MM.1S (cell line): Measurements from ENCODE around the gene TMEM125.

Source experiments
- DNase-seq: peaks from one replicate; pipeline ENCODE4 v3.0.0-alpha.2; 2015
- H2AFZ ChIP-seq: fragments of 300-600 bp; sonication (generic); 2 replicates; pipeline ENCODE4 v1.6.0; 2016; ENCODE audit warnings: antibody characterized with exemption, low read length
- H3F3A ChIP-seq: fragments of 300-600 bp; sonication (generic); 2 replicates; pipeline ENCODE4 v1.6.1; 2016; ENCODE audit warnings: mild to moderate bottlenecking, antibody characterized with exemption, low read length, moderate library complexity, mixed read lengths; ENCODE audit not compliant: insufficient read depth
- H3K27ac ChIP-seq: fragments of 300-600 bp; sonication (generic); 2 replicates; pipeline ENCODE4 v1.5.1; 2016; ENCODE audit warnings: mild to moderate bottlenecking, low read length
- H3K27me3 ChIP-seq: fragments of 300-600 bp; sonication (generic); replicated peaks from 2 replicates; pipeline ENCODE4 v1.6.0; 2016; ENCODE audit warnings: low read length; ENCODE audit not compliant: insufficient read depth
- H3K36me3 ChIP-seq: fragments of 300-600 bp; sonication (generic); replicated peaks from 2 replicates; pipeline ENCODE4 v1.6.1; 2016; ENCODE audit warnings: mild to moderate bottlenecking, low read length, mixed read lengths; ENCODE audit not compliant: insufficient read depth
- H3K4me1 ChIP-seq: fragments of 300-600 bp; sonication (generic); 2 replicates; pipeline ENCODE4 v1.6.1; 2016; ENCODE audit warnings: low read length, mixed read lengths
- H3K4me2 ChIP-seq: fragments of 300-600 bp; sonication (generic); 2 replicates; pipeline ENCODE4 v1.6.0; 2016; ENCODE audit warnings: low read depth, low read length
- H3K4me3 ChIP-seq: fragments of 300-600 bp; sonication (generic); 2 replicates; pipeline ENCODE4 v1.5.1; 2016; ENCODE audit warnings: low read length, mixed read lengths
- H3K79me2 ChIP-seq: fragments of 300-600 bp; sonication (generic); 2 replicates; pipeline ENCODE4 v1.6.1; 2016; ENCODE audit warnings: mixed run types, low read length, mixed read lengths
- H3K9ac ChIP-seq: fragments of 300-600 bp; sonication (generic); 2 replicates; pipeline ENCODE4 v1.6.1; 2016; ENCODE audit warnings: low read length, mixed read lengths
- H3K9me2 ChIP-seq: fragments of 300-600 bp; sonication (generic); replicated peaks from 2 replicates; pipeline ENCODE4 v1.6.1; 2016; ENCODE audit warnings: mild to moderate bottlenecking, low read length, mixed read lengths; ENCODE audit not compliant: insufficient read depth
- H3K9me3 ChIP-seq: fragments of 300-600 bp; sonication (generic); replicated peaks from 2 replicates; pipeline ENCODE4 v1.6.1; 2016; ENCODE audit warnings: mild to moderate bottlenecking, low read length, mixed read lengths; ENCODE audit not compliant: insufficient read depth
- H4K20me1 ChIP-seq: fragments of 300-600 bp; sonication (generic); 2 replicates; pipeline ENCODE4 v1.6.1; 2016; ENCODE audit warnings: mild to moderate bottlenecking, low read length, moderate library complexity, mixed read lengths; ENCODE audit not compliant: insufficient read depth
- CTCF ChIP-seq: fragments of 300-600 bp; sonication (generic); IDR thresholded peaks from 2 replicates; pipeline ENCODE4 v1.5.1; 2016; ENCODE audit warnings: antibody characterized with exemption, low read length, mixed read lengths
- EZH2 ChIP-seq: fragments of 300-600 bp; sonication (generic); optimal IDR thresholded peaks from 2 replicates; pipeline ENCODE3; 2017; ENCODE audit warnings: low read depth, mild to moderate bottlenecking, antibody characterized with exemption, low read length, mixed read lengths
- EZH2phosphoT487 ChIP-seq: fragments of 300-600 bp; sonication (generic); IDR thresholded peaks from 2 replicates; pipeline ENCODE4 v1.6.1; 2018; ENCODE audit warnings: antibody characterized with exemption, low read length

TMEM125 gene

DNA sequence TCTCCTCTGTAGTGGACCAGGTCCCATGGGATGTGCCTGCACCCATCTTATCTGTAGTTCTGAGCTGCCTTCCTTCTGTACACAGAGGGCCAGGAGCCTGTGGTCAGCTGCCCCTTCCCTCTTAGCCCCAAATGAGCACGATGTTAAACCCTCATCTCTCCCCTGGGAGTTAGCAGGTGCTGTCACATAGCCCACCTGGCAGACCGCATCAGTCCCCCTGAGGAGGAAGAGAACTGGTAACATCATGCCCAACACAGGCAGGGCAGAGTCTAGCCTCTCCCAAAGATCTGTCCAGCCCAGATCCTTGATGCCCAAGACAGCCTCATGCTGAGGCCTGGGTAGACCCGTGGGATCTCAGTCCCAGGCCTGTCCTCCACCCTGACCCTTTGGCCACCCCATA lies 35.7 kb downstream of the TMEM125 start:
- no peak overlapping the region for H3K9ac ChIP-seq
- H3K9me3 ChIP-seq, result no peaks in the 10 kb centered on the region
- no peaks in the 10 kb centered on the region for H3K79me2 ChIP-seq
- no peaks in the 10 kb centered on the region for H4K20me1 ChIP-seq
- H3K4me3 ChIP-seq, result no peak overlapping the region
- DNase-seq, result no peak
- H3K36me3 ChIP-seq, result no peaks in the 10 kb centered on the region
- H3K27me3 ChIP-seq, result peaks cover 32% of the 10 kb centered on the region
- no peaks in the 10 kb centered on the region for H3K4me1 ChIP-seq
- no peak overlapping the region for H3K4me2 ChIP-seq
- H3K27ac ChIP-seq, result no peak overlapping the region
- H3K9me2 ChIP-seq, result no peaks in the 10 kb centered on the region
- TF ChIP-seq EZH2phosphoT487 (no peak), CTCF (no peak), EZH2 (no peak)
- H3F3A ChIP-seq, result no peaks in the 10 kb centered on the region
- H2AFZ ChIP-seq, result no peak overlapping the region

DNA sequence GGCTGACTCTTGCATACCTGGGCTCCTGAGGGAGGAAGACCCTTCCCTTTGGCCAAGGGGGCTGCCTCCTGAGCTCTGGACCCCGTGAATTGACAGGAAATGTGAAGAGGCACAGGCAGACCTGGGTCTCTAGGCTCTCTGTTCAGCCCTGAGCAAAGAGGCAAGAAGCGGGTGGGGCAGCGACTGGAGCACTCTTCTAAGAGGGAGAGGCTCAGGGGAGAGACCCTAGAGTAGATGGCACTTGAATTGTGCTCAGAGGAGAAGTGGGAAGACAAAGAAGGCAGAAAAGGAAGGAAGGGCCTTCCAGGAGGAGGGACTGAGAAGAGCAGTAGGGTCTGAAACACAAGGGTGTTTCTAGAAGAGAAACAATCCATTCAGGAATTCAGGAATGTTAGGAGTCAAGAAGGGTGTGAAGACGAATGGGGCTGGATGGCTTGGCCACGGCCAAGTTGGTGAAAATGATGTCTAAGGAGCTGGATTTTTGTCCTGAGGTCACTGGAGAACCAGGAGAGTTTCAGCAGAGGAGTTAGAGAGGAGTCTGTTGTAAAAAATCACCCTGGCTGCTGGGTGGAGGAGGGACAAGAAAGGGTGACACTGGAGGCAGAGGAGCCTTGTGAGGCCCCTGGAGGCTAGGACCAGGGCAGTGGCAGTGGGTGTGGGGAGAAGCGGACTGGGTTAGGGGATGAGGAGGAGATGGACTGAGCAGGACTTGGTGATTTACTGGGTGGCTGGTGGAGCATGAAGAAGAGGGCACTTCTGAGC lies 36.3 kb downstream of the TMEM125 start:
- H3K9ac ChIP-seq, result no peak overlapping the region
- no peak overlapping the region for H3K27ac ChIP-seq
- no peak overlapping the region for H3K4me2 ChIP-seq
- H3K9me3 ChIP-seq, result no peaks in the 10 kb centered on the region
- no peaks in the 10 kb centered on the region for H3K36me3 ChIP-seq
- peaks cover 36% of the 10 kb centered on the region for H3K27me3 ChIP-seq
- no peaks in the 10 kb centered on the region for H3F3A ChIP-seq
- TF ChIP-seq EZH2 (no peak), CTCF (no peak), EZH2phosphoT487 (no peak)
- H3K9me2 ChIP-seq, result no peaks in the 10 kb centered on the region
- H4K20me1 ChIP-seq, result no peaks in the 10 kb centered on the region
- no peak overlapping the region for H3K4me3 ChIP-seq
- H3K4me1 ChIP-seq, result no peaks in the 10 kb centered on the region
- DNase-seq, result no peak
- no peaks in the 10 kb centered on the region for H3K79me2 ChIP-seq
- H2AFZ ChIP-seq, result no peak overlapping the region

GRCh38 chr1:43306688-43307457 lies 37.1 kb downstream of the TMEM125 start:
- H3K4me2 ChIP-seq, result no peak overlapping the region
- H3K4me3 ChIP-seq, result no peak overlapping the region
- H3K4me1 ChIP-seq, result no peaks in the 10 kb centered on the region
- no peak for TF ChIP-seq EZH2
- TF ChIP-seq EZH2phosphoT487, result no peak
- no peak for TF ChIP-seq CTCF
- no peaks in the 10 kb centered on the region for H3F3A ChIP-seq
- no peaks in the 10 kb centered on the region for H4K20me1 ChIP-seq
- H3K27ac ChIP-seq, result no peak overlapping the region
- no peak overlapping the region for H2AFZ ChIP-seq
- no peak overlapping the region for H3K9ac ChIP-seq
- H3K9me2 ChIP-seq, result no peaks in the 10 kb centered on the region
- peaks cover 43% of the 10 kb centered on the region for H3K27me3 ChIP-seq
- no peaks in the 10 kb centered on the region for H3K36me3 ChIP-seq
- H3K79me2 ChIP-seq, result no peaks in the 10 kb centered on the region
- no peak for DNase-seq
- H3K9me3 ChIP-seq, result no peaks in the 10 kb centered on the region
